Karpas-422 (cell line): Measurements from ENCODE around the gene POLR2J. TPM values are rescaled to one million over a fixed set of nuclear protein-coding genes. Genes with fewer than 3 reads are reported as not detected.
"Not testable (repeated sequence)": the region's sequence is repeated elsewhere in the genome, so short reads cannot be mapped to it uniquely, and the experiment has no call there.

Experiments
- DNase-seq: peaks from one replicate; pipeline ENCODE4 v3.0.0-alpha.2; 2015
- H2AFZ ChIP-seq: fragments of 200-600 bp; sonication (generic); 2 replicates; pipeline ENCODE4 v1.6.1; 2014; ENCODE audit warnings: antibody characterized with exemption, low read length, mixed read lengths
- H3K27ac ChIP-seq: fragments of 200-600 bp; sonication (generic); 2 replicates; pipeline ENCODE4 v1.5.1; 2014; ENCODE audit warnings: mild to moderate bottlenecking, low read length, moderate library complexity
- H3K27me3 ChIP-seq: fragments of 200-600 bp; sonication (generic); 2 replicates; pipeline ENCODE4 v1.6.1; 2014; ENCODE audit warnings: low read length, mixed read lengths
- H3K36me3 ChIP-seq: fragments of 200-600 bp; sonication (generic); 2 replicates; pipeline ENCODE4 v1.6.1; 2014; ENCODE audit warnings: low read length, mixed read lengths; ENCODE audit not compliant: insufficient read depth
- H3K4me1 ChIP-seq: fragments of 200-600 bp; sonication (generic); 2 replicates; pipeline ENCODE4 v1.6.1; 2014; ENCODE audit warnings: mild to moderate bottlenecking, low read length, mixed read lengths
- H3K4me2 ChIP-seq: fragments of 200-600 bp; sonication (generic); 2 replicates; pipeline ENCODE4 v1.6.1; 2014; ENCODE audit warnings: low read length, low read depth, mild to moderate bottlenecking; ENCODE audit not compliant: poor library complexity, severe bottlenecking
- H3K4me3 ChIP-seq: fragments of 200-600 bp; sonication (generic); 2 replicates; pipeline ENCODE4 v1.5.1; 2014; ENCODE audit warnings: mild to moderate bottlenecking, antibody characterized with exemption, low read length, mixed read lengths
- H3K79me2 ChIP-seq: fragments of 200-600 bp; sonication (generic); 2 replicates; pipeline ENCODE4 v1.6.1; 2014; ENCODE audit warnings: mild to moderate bottlenecking, low read length, mixed read lengths
- H3K9ac ChIP-seq: fragments of 200-600 bp; sonication (generic); 2 replicates; pipeline ENCODE4 v1.6.0; 2014; ENCODE audit warnings: low read length
- H3K9me2 ChIP-seq: fragments of 200-600 bp; sonication (generic), shearing (Covaris generic); replicated peaks from 2 replicates; pipeline ENCODE4 v1.6.0; 2014; ENCODE audit warnings: mild to moderate bottlenecking, low read length, moderate library complexity; ENCODE audit not compliant: insufficient read depth
- H3K9me3 ChIP-seq: fragments of 300-700, 200-600 bp; sonication (generic); 2 replicates; pipeline ENCODE4 v1.6.1; 2014; ENCODE audit warnings: low read length, mixed read lengths
- H4K20me1 ChIP-seq: fragments of 200-600 bp; sonication (generic); 2 replicates; pipeline ENCODE4 v1.6.1; 2014; ENCODE audit warnings: mild to moderate bottlenecking, antibody characterized with exemption, low read length, low read depth; ENCODE audit not compliant: insufficient read depth
- total RNA-seq: library from RNA; depleted of rRNA; stranded (reverse); fragments of >200 nt; shearing (Covaris generic); gene quantifications from 2 replicates; pipeline ENCODE4 v1.2.3, GENCODE V29; 2014; ENCODE audit warnings: low replicate concordance

POLR2J gene
- total RNA-seq, 1 experiment from 2014 or later: 53.1 TPM

DNA sequence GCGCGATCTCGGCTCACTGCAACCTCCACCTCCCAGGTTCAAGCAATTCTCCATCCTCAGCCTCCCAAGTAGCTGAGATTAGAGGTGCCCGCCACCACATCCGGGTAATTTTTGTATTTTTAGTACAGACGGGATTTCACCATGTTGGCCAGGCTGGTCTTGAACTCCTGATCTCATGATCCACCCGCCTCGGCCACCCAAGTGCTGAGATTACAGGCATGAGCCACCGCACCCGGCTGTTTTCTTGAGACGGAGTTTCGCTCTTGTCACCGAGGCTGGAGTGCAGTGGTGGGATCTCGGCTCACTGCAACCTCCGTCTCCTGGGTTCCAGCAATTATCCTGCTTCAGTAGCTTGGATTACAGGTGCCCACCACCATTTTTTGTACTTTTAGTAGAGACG is 19.6 kb upstream of the POLR2J start:
- not testable (repeated sequence) for H3K27me3 ChIP-seq, H3K79me2 ChIP-seq, H2AFZ ChIP-seq, H3K4me2 ChIP-seq, H3K4me3 ChIP-seq, H3K27ac ChIP-seq, H3K9me3 ChIP-seq, H4K20me1 ChIP-seq, DNase-seq, H3K9me2 ChIP-seq, H3K4me1 ChIP-seq, H3K9ac ChIP-seq, H3K36me3 ChIP-seq

DNA sequence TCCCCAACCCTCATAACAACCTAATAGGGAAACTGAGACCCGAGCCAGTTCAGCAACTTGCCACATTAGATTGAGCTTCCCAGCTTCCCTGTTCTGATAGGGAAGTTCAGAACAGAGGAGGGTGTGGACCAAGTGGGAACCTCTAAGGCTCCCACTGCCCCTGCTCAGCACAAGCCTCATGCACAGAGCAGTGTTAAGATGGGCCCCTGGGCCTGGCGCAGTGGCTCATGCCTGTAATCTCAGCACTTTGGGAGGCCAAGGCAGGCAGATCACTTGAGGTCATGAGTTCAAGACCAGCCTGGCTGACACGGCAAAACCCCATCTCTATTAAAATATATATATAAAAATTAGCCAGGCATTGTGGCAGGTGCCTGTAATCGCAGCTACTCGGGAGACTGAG is 18.6 kb upstream of the POLR2J start:
- not testable (repeated sequence) for H3K27me3 ChIP-seq, H3K79me2 ChIP-seq, DNase-seq, H3K9ac ChIP-seq, H2AFZ ChIP-seq, H3K9me2 ChIP-seq, H3K4me2 ChIP-seq, H3K36me3 ChIP-seq, H3K9me3 ChIP-seq, H3K4me3 ChIP-seq, H4K20me1 ChIP-seq, H3K4me1 ChIP-seq, H3K27ac ChIP-seq

DNA sequence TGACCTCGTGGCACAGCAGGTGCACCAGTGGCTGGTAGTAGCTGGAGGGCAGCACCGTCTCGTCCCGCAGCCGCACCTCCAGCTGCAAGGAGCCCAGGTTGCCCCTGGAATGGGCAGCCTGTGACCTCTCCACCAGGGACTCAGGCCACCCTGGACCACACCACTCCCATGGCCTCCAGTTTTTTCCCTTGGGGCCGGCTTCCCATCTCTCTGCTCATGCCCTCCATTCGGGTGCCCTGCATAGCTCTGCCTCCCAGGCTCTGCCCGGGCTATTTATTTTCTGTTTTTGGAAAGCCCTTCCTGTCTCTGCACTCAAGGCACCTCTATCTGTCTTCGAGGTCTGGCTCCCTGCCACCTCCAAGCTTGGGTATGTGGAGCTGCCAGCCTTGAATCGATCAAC is 18.1 kb upstream of the POLR2J start:
- H3K27me3 ChIP-seq, H4K20me1 ChIP-seq, H2AFZ ChIP-seq, H3K9me2 ChIP-seq, H3K4me1 ChIP-seq, H3K9me3 ChIP-seq, H3K27ac ChIP-seq, H3K79me2 ChIP-seq, H3K9ac ChIP-seq, H3K4me3 ChIP-seq, H3K36me3 ChIP-seq, H3K4me2 ChIP-seq: not testable (repeated sequence)
- peak; percentile 20 for DNase-seq

DNA sequence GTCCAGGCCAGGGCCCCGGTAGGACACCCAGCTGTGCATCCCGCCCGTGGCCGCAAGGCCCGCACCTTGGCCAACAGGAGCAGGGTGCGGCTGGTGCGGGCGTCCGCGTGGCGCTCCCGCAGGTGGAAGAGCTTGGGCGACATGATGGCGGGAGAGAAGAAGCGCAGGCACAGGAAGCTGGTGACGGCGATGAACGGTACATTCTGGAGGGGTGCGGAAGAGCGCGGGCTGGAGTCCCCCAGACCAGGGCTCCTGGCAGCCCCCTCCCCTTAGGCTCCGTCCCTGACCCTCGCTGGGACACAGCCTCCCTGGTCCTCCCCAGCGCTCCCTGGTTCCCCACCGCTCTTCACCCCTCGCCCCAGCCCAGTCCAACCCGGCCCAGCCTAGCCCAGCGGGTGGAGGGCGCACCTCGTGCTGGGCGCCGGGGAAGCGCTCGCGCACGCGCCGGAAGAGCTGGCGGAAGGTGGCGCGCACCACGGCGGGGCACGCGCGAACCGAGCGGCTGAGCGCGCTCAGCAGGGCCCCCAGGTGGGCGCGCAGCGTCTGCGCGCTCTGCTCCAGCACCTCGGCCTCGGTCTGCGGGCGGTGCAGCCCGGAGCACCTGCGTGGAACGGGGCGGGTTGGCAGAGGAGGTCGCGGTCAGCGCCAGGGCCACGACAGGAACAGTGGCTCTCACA is 15.9 kb upstream of the POLR2J start:
- H3K36me3 ChIP-seq, H3K27me3 ChIP-seq, H3K9me2 ChIP-seq, H3K27ac ChIP-seq, H2AFZ ChIP-seq, H3K4me3 ChIP-seq, H3K4me1 ChIP-seq, H4K20me1 ChIP-seq, H3K9me3 ChIP-seq, H3K4me2 ChIP-seq, H3K9ac ChIP-seq, DNase-seq, H3K79me2 ChIP-seq: not testable (repeated sequence)

DNA sequence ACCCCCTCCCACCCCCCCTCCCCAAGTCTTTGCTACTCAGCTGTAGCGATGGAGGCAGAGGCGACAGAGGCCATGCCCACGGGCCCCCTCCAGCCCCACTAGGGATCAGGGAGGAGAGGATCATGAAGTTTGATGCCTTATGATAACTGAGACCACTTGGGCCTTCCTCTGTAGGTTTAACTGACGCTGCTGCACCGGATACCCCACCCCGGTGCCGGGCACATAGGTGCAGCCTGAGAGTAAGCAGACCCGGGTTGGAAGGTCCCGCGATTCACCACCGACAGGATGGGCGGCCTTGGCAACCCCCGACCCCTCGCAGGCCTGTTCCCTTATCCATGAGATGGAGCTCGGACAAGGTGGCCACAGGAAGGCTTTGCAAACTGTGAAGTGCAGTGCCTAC is 15.3 kb upstream of the POLR2J start:
- H2AFZ ChIP-seq, H3K9me2 ChIP-seq, H3K27me3 ChIP-seq, H4K20me1 ChIP-seq, H3K9me3 ChIP-seq, H3K9ac ChIP-seq, H3K79me2 ChIP-seq, H3K27ac ChIP-seq, DNase-seq, H3K4me2 ChIP-seq, H3K4me1 ChIP-seq, H3K4me3 ChIP-seq, H3K36me3 ChIP-seq: not testable (repeated sequence)

DNA sequence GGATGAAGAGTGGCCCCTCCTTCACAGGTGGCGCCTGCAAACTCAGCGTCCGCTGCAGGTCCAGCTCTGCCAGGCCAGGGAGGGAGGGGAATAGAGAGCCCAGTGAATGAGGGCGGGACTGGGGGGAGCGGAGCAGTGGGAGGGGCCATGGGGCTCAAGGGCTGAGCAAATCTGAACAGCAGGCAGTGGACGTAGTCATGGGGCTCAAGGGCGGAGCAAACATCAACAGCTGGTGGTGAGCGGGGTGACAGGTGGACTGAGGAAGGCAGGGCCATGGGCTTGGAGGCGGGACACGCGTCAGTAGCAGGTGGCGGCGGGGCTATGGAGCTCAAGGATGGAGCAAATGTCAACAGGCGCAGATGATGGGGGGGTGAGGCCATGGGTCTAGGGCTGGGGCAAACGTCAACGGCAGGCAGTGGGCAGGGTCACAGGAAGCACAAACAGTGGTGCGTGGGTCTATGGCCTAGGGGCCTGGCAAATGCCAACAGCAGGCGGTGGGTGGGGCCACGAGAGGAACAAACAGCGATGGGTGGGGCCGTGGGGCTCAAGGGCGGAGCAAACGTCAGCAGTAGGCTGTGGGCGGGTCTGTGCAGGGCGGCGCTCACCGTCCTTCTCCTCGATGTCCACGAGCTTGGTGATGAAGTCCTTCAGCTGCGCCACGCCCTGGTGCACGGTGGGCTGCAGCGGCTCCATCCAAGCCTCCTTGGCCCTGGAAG is 14.7 kb upstream of the POLR2J start:
- H3K9ac ChIP-seq, H2AFZ ChIP-seq, H3K4me3 ChIP-seq, H3K9me3 ChIP-seq, DNase-seq, H3K27me3 ChIP-seq, H3K4me2 ChIP-seq, H3K4me1 ChIP-seq, H4K20me1 ChIP-seq, H3K9me2 ChIP-seq, H3K36me3 ChIP-seq, H3K27ac ChIP-seq, H3K79me2 ChIP-seq: not testable (repeated sequence)

DNA sequence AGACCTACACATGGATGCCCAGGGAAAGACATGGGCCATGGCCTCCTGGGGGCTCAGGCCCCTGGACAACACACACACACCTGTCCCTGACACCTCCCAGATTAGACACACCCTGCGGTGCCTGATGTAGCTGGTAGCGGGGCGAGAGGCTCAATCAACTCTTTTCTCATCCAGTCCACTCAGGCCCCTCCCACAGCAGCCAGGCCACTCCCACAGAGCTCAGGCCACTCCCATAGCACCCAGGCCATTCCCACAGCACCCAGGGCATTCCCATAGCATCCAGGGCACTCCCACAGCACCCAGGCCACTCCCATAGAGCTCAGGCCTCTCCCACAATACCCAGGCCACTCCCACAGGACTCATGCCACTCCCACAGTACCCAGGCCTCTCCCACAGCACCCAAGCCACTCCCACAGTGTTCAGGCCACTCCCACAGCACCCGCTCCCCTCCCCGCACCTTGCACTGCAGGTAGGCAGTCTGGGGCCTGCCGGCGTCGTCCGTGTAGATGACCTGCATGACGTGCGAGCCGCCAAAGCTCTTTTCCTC is 11.9 kb upstream of the POLR2J start:
- H3K27me3 ChIP-seq, H3K27ac ChIP-seq, H3K9me2 ChIP-seq, H3K36me3 ChIP-seq, H3K4me1 ChIP-seq, H2AFZ ChIP-seq, DNase-seq, H3K4me2 ChIP-seq, H3K9ac ChIP-seq, H3K79me2 ChIP-seq, H3K9me3 ChIP-seq, H3K4me3 ChIP-seq, H4K20me1 ChIP-seq: not testable (repeated sequence)

DNA sequence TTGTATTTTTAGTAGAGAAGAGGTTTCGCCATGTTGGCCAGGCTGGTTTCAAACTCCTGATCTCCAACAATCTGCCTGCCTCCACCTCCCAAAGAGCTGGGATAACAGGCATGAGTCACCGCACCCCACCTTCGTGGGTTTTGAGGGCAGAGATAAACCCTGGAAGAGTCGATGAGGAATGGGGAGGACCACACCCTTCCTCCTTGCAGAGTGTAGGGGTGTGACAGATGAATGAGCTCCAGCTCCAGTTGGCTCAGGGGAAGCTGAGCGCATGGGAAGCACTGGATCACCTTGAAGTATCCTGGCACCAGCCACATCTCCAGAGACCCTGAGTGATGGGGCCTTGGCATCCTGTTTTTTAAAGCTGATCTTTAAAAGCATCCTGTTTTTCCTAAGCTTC is 5.6 kb upstream of the POLR2J start:
- H3K36me3 ChIP-seq, H4K20me1 ChIP-seq, H3K79me2 ChIP-seq, H3K4me1 ChIP-seq, H2AFZ ChIP-seq, H3K27ac ChIP-seq, DNase-seq, H3K4me3 ChIP-seq, H3K9ac ChIP-seq, H3K9me3 ChIP-seq, H3K4me2 ChIP-seq, H3K9me2 ChIP-seq, H3K27me3 ChIP-seq: not testable (repeated sequence)
